ENCODE results near the gene SMIM13. TPM values are rescaled to one million over a fixed set of nuclear protein-coding genes. Genes with fewer than 3 reads are reported as not detected.

SMIM13 gene
- total RNA-seq, 1 donor from 2014 or later = 12.7 TPM

GRCh38 chr6:11153447-11153846 is 59.8 kb downstream of the SMIM13 start:
- DNase-seq (ENCODE audit: low read depth in 2 of 2) = no peak

- no peak for DNase-seq (ENCODE audit: low read depth in 2 of 2)
Measured at GRCh38 chr6:11155589-11155988, 62.0 kb downstream of the SMIM13 start.

GRCh38 chr6:11160199-11160598 is 66.6 kb downstream of the SMIM13 start:
- DNase-seq (ENCODE audit: low read depth in 2 of 2) = no peak

- no peak for DNase-seq (ENCODE audit: low read depth in 2 of 2)
Measured at GRCh38 chr6:11161031-11161956, 67.7 kb downstream of the SMIM13 start.

GRCh38 chr6:11162262-11162661 is 68.6 kb downstream of the SMIM13 start:
- DNase-seq (ENCODE audit: low read depth in 2 of 2) = no peak

GRCh38 chr6:11163932-11164331 is 70.3 kb downstream of the SMIM13 start:
- no peak for DNase-seq (ENCODE audit: low read depth in 2 of 2)

- DNase-seq (ENCODE audit: low read depth in 2 of 2) = no peak
Measured at GRCh38 chr6:11164717-11165646, 71.3 kb downstream of the SMIM13 start.

GRCh38 chr6:11166948-11167347 is 73.3 kb downstream of the SMIM13 start:
- DNase-seq (ENCODE audit: low read depth in 2 of 2) = no peak

GRCh38 chr6:11168091-11168635 is 74.5 kb downstream of the SMIM13 start:
- DNase-seq (ENCODE audit: low read depth in 2 of 2) = no peak

- DNase-seq (ENCODE audit: low read depth in 2 of 2) = no peak
Measured at GRCh38 chr6:11171952-11172351, 78.3 kb downstream of the SMIM13 start.

- peak; percentile 62 to 77 for DNase-seq (ENCODE audit: low read depth in 2 of 2)
Measured at GRCh38 chr6:11172501-11173327, 79.1 kb downstream of the SMIM13 start.

GRCh38 chr6:11174242-11174611 is 80.6 kb downstream of the SMIM13 start:
- no peak for DNase-seq (ENCODE audit: low read depth in 2 of 2)

- DNase-seq (ENCODE audit: low read depth in 2 of 2) = no peak
Measured at GRCh38 chr6:11177271-11177670, 83.6 kb downstream of the SMIM13 start.

GRCh38 chr6:11179088-11179418 is 85.4 kb downstream of the SMIM13 start:
- no peak for DNase-seq (ENCODE audit: low read depth in 2 of 2)

- peak in 1 of 2 donors; percentile 30 for DNase-seq (ENCODE audit: low read depth in 2 of 2)
Measured at GRCh38 chr6:11179419-11180202, 86.0 kb downstream of the SMIM13 start.

- DNase-seq (ENCODE audit: low read depth in 2 of 2) = peak in 1 of 2 donors; percentile 3
Measured at GRCh38 chr6:11181478-11182136, 88.0 kb downstream of the SMIM13 start.

- DNase-seq (ENCODE audit: low read depth in 2 of 2) = peak in 1 of 2 donors; percentile 5
Measured at GRCh38 chr6:11183761-11184362, 90.2 kb downstream of the SMIM13 start.

- peak in 1 of 2 donors; percentile 2 for DNase-seq (ENCODE audit: low read depth in 2 of 2)
Measured at GRCh38 chr6:11185204-11185842, 91.7 kb downstream of the SMIM13 start.

GRCh38 chr6:11187301-11187700 is 93.7 kb downstream of the SMIM13 start:
- no peak for DNase-seq (ENCODE audit: low read depth in 2 of 2)
